ENCODE results near the gene KRT10.

GRCh38 chr17:40833882-40834281, 11.5 kb upstream of the KRT10 start:
- TF ChIP-seq CTCF (conservative IDR thresholded peaks at IDR 0.05 in 1 of 2, IDR thresholded peaks at IDR 0.05 in 1 of 2; ENCODE audit: low read depth in 1 of 2, low read length in 2 of 2) (no peak), EZH2 (IDR thresholded peaks at IDR 0.05; ENCODE audit: low read length, missing control alignments) (no peak)

Measured in fibroblast of lung (primary cell).